GM12875 (cell line): ENCODE data around the gene TYSND1.

Experiments
- H3K4me3 ChIP-seq: one replicate; pipeline ENCODE4 v1.5.1; 2011; ENCODE audit warnings: low read depth, low read length, control low read depth
- TF ChIP-seq, protein P1 (sequence below): IDR thresholded peaks from 2 replicates; pipeline ENCODE4 v1.5.1; 2011; ENCODE audit warnings: low read depth, mild to moderate bottlenecking, control low read depth, inconsistent platforms, low read length, moderate library complexity, borderline replicate concordance; ENCODE audit not compliant: insufficient read depth

The TYSND1 gene

DNA sequence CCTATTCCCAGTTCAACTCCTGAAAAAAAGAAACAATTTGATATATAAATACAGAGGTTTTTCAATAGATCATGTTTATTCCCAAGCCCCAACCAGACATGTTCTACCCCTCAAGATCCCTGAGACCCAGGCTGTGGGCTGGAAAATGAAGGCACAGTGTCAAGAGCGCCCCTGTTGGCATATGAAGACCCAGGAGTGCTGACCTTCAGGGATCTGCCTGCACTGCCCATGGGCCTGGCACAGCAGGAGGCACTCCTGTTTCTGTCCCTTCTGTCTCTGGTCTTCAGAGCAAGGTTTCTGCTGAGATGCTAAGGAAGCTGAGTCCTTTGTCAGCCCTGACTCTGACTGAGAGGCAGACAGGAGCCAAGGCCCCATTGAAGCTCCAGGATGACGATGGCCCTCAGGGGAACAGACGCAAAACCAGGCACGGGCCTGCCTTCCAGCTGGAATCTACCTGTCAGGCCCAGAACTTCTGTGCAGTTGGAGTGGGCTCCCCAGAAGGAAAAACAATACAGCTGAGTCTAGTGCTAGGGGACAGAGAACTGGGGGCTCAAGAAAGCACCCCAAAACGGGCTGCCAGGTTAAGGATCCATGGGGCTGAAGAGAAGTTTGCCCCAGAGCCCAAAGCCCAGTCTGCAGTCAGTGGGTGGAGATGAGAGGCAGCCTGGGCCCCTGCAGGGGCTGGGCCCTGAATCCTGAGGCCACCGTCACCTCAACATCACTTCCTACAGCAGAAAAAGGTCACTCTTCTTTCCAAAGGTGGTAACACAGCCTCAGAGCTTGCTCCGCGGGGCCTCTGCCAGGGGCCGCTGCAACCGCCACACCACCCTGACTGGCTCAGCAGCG lies 7.1 kb downstream of the TYSND1 start:
- TF ChIP-seq, protein P1, sequence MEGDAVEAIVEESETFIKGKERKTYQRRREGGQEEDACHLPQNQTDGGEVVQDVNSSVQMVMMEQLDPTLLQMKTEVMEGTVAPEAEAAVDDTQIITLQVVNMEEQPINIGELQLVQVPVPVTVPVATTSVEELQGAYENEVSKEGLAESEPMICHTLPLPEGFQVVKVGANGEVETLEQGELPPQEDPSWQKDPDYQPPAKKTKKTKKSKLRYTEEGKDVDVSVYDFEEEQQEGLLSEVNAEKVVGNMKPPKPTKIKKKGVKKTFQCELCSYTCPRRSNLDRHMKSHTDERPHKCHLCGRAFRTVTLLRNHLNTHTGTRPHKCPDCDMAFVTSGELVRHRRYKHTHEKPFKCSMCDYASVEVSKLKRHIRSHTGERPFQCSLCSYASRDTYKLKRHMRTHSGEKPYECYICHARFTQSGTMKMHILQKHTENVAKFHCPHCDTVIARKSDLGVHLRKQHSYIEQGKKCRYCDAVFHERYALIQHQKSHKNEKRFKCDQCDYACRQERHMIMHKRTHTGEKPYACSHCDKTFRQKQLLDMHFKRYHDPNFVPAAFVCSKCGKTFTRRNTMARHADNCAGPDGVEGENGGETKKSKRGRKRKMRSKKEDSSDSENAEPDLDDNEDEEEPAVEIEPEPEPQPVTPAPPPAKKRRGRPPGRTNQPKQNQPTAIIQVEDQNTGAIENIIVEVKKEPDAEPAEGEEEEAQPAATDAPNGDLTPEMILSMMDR = no peak
- H3K4me3 ChIP-seq = no peak overlapping the region

DNA sequence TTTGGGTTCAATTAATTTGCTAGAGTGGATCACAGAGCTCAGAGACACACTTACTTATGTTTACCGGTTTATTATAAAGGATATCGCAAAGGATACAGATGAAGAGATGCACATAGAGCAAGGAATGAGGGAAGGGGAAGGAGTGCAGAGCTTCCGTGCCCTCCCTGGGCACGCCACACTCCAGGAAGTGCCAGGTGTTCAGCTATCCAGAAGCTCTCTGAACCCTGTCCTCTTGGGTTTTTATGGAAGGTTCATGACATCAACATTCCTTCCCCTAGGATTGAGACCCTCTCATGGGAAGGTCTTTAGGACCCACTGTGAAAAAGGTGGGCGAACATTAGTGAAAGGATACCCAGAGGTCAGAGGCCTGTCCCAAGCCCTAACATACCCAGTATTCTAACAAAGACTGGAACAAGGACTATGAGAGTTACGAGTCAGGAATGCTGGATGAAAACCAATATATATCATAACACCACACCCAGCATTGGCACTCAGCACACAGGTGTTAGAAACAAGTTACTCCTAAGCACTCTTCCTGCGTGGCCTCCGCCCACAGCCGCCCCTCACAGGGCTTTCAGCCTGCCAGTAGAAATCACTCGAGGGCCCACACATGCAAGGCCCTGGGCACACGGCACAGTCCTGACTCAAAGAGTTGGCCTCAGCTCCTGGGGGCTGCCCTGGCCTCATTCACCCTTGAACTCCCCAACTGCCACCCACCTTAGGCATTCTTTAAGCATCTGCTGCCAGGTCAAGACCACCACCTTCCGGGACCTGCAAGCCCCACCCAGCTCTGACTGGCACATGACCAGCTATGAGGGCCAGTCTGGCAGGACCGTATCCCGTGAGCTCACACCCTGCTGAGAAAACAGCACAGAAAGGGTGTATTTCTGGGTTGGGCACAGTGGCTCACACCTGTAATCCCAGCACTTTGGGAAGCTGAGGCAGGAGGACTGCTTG lies 8.3 kb downstream of the TYSND1 start:
- no peak overlapping the region for H3K4me3 ChIP-seq
- TF ChIP-seq, protein P1 = no peak

DNA sequence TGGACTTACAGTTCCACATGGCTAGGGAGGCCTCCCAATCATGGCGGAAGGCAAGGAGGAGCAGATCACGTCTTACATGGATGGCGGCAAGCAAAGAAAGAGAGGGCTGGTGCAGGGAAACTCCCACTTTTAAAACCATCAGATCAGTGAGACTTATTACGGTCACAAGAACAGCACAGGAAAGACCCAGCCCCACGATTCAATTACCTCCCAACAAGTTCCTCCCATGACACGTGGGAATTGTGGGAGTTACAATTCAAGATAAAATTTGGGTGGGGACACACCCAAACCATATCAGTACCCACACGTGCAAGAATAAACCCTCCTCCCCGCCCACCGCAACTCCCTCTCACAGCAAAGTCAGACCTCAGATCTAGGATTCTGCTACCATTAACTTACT lies 9.4 kb downstream of the TYSND1 start:
- TF ChIP-seq, protein P1 = no peak

DNA sequence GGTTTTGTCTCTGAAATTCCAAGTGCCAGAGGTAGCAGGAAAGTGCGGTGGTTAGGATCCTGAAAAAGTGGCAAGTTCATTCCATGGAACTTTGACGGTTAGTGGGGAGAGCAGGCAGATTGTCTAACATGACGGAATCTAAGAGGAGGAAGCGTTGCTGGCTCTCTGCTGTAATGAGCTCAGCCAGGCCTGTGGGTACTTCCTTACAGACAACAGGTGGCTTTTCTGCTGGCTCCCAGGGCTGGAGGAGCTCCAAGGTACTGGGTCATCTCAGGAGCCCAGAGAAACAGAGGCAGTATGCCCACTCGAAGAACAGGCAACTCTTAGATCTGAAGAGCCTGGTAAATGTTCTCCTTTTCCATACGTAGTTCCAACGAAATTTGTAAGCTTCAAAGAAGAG lies 10.8 kb downstream of the TYSND1 start:
- no peak overlapping the region for H3K4me3 ChIP-seq
- TF ChIP-seq, protein P1 = no peak

More for the DNA sequence above, 9.4 kb downstream of the TYSND1 start:
- no peak overlapping the region for H3K4me3 ChIP-seq

DNA sequence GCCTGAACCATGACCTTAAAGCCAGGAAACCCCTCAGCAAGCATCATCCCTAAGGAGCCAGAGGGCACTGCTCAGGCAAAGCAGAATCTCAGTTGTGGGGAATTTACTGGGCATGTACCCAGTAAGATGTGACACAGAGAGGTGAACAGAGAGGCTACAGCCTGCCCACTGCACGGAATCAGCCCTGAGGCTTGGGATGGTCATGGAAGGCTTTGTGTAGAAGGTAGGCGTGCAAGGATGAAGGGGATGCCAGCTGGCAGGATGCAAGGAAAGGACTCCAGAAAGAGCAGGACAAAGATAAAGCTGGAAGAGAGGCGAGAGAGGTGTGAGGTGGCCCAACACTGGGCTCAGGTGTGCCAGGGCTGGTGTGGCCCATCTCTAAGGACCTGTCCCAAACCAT lies 11.5 kb downstream of the TYSND1 start:
- H3K4me3 ChIP-seq = no peak overlapping the region
- TF ChIP-seq, protein P1 = no peak

DNA sequence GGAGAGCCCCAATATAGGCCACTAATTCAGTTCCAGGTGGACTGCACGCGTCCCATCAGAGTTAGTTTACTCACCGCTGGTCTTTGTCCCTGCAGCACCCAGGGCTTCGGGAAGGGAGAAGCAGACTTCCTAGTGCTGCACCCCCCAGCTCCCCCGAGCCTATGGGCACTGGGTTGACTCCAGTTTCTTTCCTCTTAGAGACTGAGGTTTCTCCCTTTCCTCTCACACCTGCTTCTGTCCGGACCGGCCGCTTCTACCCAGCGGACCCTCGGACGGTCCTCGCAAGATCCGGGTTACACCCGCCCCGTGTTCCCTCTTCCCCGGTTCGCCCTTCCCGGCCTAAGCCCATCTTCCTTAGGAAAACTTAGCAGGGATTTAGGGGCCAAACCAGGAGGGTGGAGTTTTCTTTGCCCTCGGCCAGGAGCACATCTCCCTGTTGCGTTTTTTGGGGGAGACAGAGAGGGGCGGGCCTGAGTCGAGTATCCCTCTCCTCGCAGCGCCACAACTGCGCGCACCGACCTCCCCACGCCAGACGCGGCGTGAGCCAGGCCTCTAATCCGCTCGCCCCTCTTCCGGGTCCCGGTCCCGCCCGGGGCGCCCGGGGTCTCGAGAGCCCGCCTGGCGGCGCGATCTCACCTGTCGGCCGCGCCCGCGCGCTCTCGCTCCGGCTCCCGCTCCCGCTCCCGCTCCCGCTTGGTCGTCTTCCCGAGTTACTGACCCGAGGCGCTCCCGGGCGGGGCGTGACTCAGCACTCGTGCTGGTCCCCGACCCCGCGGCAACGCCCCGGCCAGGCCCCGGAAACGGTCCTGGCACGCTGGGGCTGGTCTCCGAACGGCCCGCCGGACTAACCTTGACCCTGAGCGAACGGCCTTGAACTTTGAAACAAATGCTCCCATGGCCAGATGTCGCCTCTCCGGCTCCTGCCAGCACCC lies 14.1 kb downstream of the TYSND1 start, which contains the start of gene AIFM2:
AIFM2 (minus strand) TSS at position 728 of the 932 bp plus-strand sequence. CDS start 8,741 bp downstream, outside the sequence.
- TF ChIP-seq, protein P1 = peak; percentile 14; the same call in 1 of the 2 replicates
- H3K4me3 ChIP-seq = peak within 1 kb of the TSS; percentile 89
